CD14-positive monocyte (primary cell): Measurements from ENCODE around the gene TNIK. TPM values are rescaled to one million over a fixed set of nuclear protein-coding genes. Genes with fewer than 3 reads are reported as not detected.

Experiments used
- DNase-seq, 3 donors: peaks; one replicate each; pipeline ENCODE4 v3.0.0-alpha.2; 2011 to 2022
- H2AFZ ChIP-seq: 2 replicates; pipeline ENCODE4 v1.6.0; 2012; ENCODE audit warnings: mild to moderate bottlenecking, low read depth, low read length, inconsistent platforms; ENCODE audit not compliant: insufficient read depth, poor library complexity, severe bottlenecking
- H3K27ac ChIP-seq, 2 donors: 1 replicate in 1 of 2; 2 replicates in 1 of 2; pipeline ENCODE4 v1.5.1; 2012 to 2013; ENCODE audit warnings: low read length in 2 of 2, control low read depth in 1 of 2, inconsistent platforms in 1 of 2, low read depth in 1 of 2, mild to moderate bottlenecking in 1 of 2
- H3K27me3 ChIP-seq, 2 donors: one replicate each; pipeline versions ENCODE4 v1.6.0 to v1.6.1; 2011 to 2013; ENCODE audit warnings: low read length in 2 of 2; ENCODE audit not compliant: control insufficient read depth in 2 of 2, insufficient read depth in 2 of 2
- H3K36me3 ChIP-seq, 2 donors: replicated peaks in 1 of 2; 1 replicate in 1 of 2; 2 replicates in 1 of 2; pipeline versions ENCODE4 v1.5.1 to v1.6.1; 2012 to 2013; ENCODE audit warnings: low read length in 2 of 2, control low read depth in 1 of 2, inconsistent platforms in 1 of 2, mild to moderate bottlenecking in 1 of 2; ENCODE audit not compliant: insufficient read depth in 2 of 2, control insufficient read depth in 1 of 2
- H3K4me1 ChIP-seq, 2 donors: 1 replicate in 1 of 2; 2 replicates in 1 of 2; pipeline versions ENCODE4 v1.5.1 to v1.6.1; 2012 to 2013; ENCODE audit warnings: low read length in 2 of 2, control low read depth in 1 of 2, inconsistent platforms in 1 of 2, mild to moderate bottlenecking in 1 of 2, moderate library complexity in 1 of 2; ENCODE audit not compliant: insufficient read depth in 2 of 2, control insufficient read depth in 1 of 2
- H3K4me2 ChIP-seq: replicated peaks from 2 replicates; pipeline ENCODE3; 2012; ENCODE audit warnings: low read length, moderate library complexity, mild to moderate bottlenecking; ENCODE audit not compliant: poor library complexity, severe bottlenecking; ENCODE audit errors: extremely low read depth
- H3K4me3 ChIP-seq, 3 experiments: fragments of 200-600 bp in 1 of 3; sonication (generic) in 1 of 3; replicated peaks in 1 of 3; 1 replicate in 2 of 3; 2 replicates in 1 of 3; pipeline ENCODE4 v1.5.1; 2011 to 2013; ENCODE audit warnings: low read length in 3 of 3, mild to moderate bottlenecking in 3 of 3, control low read depth in 2 of 3, low read depth in 2 of 3, inconsistent platforms in 1 of 3, moderate library complexity in 1 of 3
- H3K79me2 ChIP-seq: 2 replicates; pipeline ENCODE4 v1.6.0; 2012; ENCODE audit warnings: mild to moderate bottlenecking, control low read depth, inconsistent platforms, low read length, moderate library complexity; ENCODE audit not compliant: insufficient read depth
- H3K9ac ChIP-seq: 2 replicates; pipeline ENCODE4 v1.6.0; 2017; ENCODE audit warnings: low read length, mild to moderate bottlenecking; ENCODE audit not compliant: insufficient read depth, poor library complexity, severe bottlenecking
- H3K9me3 ChIP-seq, 2 donors: replicated peaks in 1 of 2; 1 replicate in 1 of 2; 2 replicates in 1 of 2; pipeline versions ENCODE4 v1.5.1 to v1.6.1; 2012 to 2013; ENCODE audit warnings: low read length in 2 of 2, control low read depth in 1 of 2; ENCODE audit not compliant: control insufficient read depth in 1 of 2, insufficient read depth in 1 of 2
- H4K20me1 ChIP-seq: 2 replicates; pipeline ENCODE4 v1.6.0; 2012; ENCODE audit warnings: mild to moderate bottlenecking, low read length, control low read depth, moderate library complexity; ENCODE audit not compliant: insufficient read depth
- H3K27ac Mint-ChIP-seq, 7 donors: one replicate each; pipeline ENCODE4 v1.8.0; 2020; ENCODE audit warnings: mild to moderate bottlenecking in 7 of 7, mixed read lengths in 7 of 7, moderate library complexity in 6 of 7, inconsistent platforms in 2 of 7
- H3K27me3 Mint-ChIP-seq, 3 donors: one replicate each; pipeline ENCODE4 v1.8.0; 2021 to 2022; ENCODE audit warnings: low read depth in 3 of 3, mild to moderate bottlenecking in 3 of 3, mixed read lengths in 3 of 3, moderate library complexity in 3 of 3, inconsistent platforms in 1 of 3
- H3K36me3 Mint-ChIP-seq, 2 donors: one replicate each; pipeline ENCODE4 v1.8.0; 2020; ENCODE audit warnings: mixed read lengths in 2 of 2, inconsistent platforms in 1 of 2, mild to moderate bottlenecking in 1 of 2
- H3K4me1 Mint-ChIP-seq: one replicate; pipeline ENCODE4 v1.8.0; 2020; ENCODE audit warnings: mild to moderate bottlenecking, mixed read lengths
- H3K4me3 Mint-ChIP-seq, 2 donors: one replicate each; pipeline ENCODE4 v1.8.0; 2020; ENCODE audit warnings: mild to moderate bottlenecking in 2 of 2, mixed read lengths in 2 of 2, moderate library complexity in 1 of 2
- H3K9me3 Mint-ChIP-seq, 7 donors: one replicate each; pipeline ENCODE4 v1.8.0; 2020 to 2022; ENCODE audit warnings: mixed read lengths in 7 of 7, mild to moderate bottlenecking in 6 of 7, moderate library complexity in 6 of 7, inconsistent platforms in 2 of 7
- CTCF ChIP-seq: fragments of 200-600 bp; IDR thresholded peaks from one replicate; pipeline ENCODE4 v1.8.0; 2022; ENCODE audit warnings: antibody characterized with exemption, mild to moderate bottlenecking
- WGBS: methylation state at CpG from one replicate; pipeline ENCODE4 v1.1.5; 2013; ENCODE audit warnings: missing lambda C conversion rate; ENCODE audit not compliant: insufficient coverage; 5-methylcytosine and 5-hydroxymethylcytosine counted together
- intact Hi-C, 2 donors: fragments of 100-400 bp; cut with micrococcal nuclease; formaldehyde crosslinking; loops; one replicate each; pipeline versions ENCODE4 v1.15.0 to v1.15.1; 2023
- polyA plus RNA-seq, 3 donors: library from polyadenylated mRNA; depleted of rRNA in 1 of 3; unstranded in 2 of 3; stranded (reverse) in 1 of 3; fragments of 300-500 nt in 2 of 3; fragments of >200 nt in 1 of 3; fragmentation: Illumina TruSeq in 2 of 3; gene quantifications; 1 replicate in 2 of 3; 2 replicates in 1 of 3; pipeline ENCODE4 v1.2.3, GENCODE V29; 2012 to 2021

Gene TNIK
- polyA plus RNA-seq, 3 donors: 0.36 to 1.8 (median 0.75) TPM

GRCh38 chr3:171508206-171508605 lies 48.0 kb upstream of the TNIK start:
- H3K4me2 ChIP-seq: no peak overlapping the region
- DNase-seq: no peak
- H3K9me3 Mint-ChIP-seq: peaks cover 0 to 4% (median 2%) of the 10 kb centered on the region in 7 donors
- no peaks in the 10 kb centered on the region for H3K4me1 ChIP-seq
- no peak for TF ChIP-seq CTCF
- no peak overlapping the region for H3K4me3 ChIP-seq
- no peaks in the 10 kb centered on the region for H3K4me1 Mint-ChIP-seq
- H3K27ac ChIP-seq: no peak overlapping the region
- H2AFZ ChIP-seq: no peak overlapping the region
- intact Hi-C loops: no loop called here
- 88% methylated on average over 3 of the region's 3 CpGs for WGBS
- no peaks in the 10 kb centered on the region for H4K20me1 ChIP-seq
- peaks cover 0 to 5% (median 0%) of the 10 kb centered on the region in 3 donors for H3K27me3 Mint-ChIP-seq
- no peak overlapping the region for H3K9ac ChIP-seq
- no peaks in the 10 kb centered on the region for H3K36me3 ChIP-seq
- H3K79me2 ChIP-seq: no peaks in the 10 kb centered on the region
- no peaks in the 10 kb centered on the region for H3K36me3 Mint-ChIP-seq
- no peak overlapping the region for H3K4me3 Mint-ChIP-seq
- no peaks in the 10 kb centered on the region for H3K9me3 ChIP-seq
- H3K27me3 ChIP-seq: no peaks in the 10 kb centered on the region
- H3K27ac Mint-ChIP-seq: no peak overlapping the region

DNA sequence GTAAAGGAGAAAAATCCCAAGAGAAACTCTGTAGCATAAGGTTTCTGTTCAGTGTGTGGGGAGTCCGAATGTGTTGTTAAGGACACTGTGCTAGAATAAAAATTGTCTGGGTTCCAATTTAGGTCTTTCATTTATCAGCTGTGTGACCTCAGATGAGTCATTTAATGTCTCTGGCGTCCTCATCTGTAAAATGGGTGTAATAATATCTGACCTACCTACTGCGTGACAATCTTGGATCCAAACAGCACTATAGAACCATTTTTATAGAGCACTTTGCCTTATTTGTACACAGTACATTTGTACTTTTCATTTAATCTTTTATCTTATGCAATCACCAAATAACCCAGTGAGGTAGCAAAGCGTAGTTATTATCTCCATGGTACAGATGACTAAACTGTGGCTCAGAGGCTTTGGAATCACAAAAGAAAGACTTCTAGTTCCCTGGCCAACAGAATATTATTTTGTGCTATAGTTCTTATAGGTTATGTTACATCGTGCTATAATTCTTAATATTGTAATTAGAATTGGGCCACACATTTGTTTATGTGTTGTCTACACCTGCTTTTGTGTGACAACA lies 46.6 kb upstream of the TNIK start:
- Histone ChIP-seq H3K4me3 (no peak overlapping the region), H3K9ac (no peak overlapping the region), H3K27me3 (no peaks in the 10 kb centered on the region), H4K20me1 (no peaks in the 10 kb centered on the region), H3K4me1 (no peaks in the 10 kb centered on the region), H3K9me3 (no peaks in the 10 kb centered on the region), H3K27ac (no peak overlapping the region), H3K79me2 (no peaks in the 10 kb centered on the region), H3K4me2 (no peak overlapping the region), H3K36me3 (no peaks in the 10 kb centered on the region), H2AFZ (no peak overlapping the region)
- Mint-ChIP-seq H3K36me3 (no peaks in the 10 kb centered on the region), H3K27ac (no peak overlapping the region), H3K9me3 (peaks cover 0 to 4% (median 2%) of the 10 kb centered on the region in 7 donors), H3K4me1 (no peaks in the 10 kb centered on the region), H3K4me3 (no peak overlapping the region), H3K27me3 (peaks cover 0 to 5% (median 0%) of the 10 kb centered on the region in 3 donors)
- no peak for DNase-seq
- 93% methylated on average over 3 of the region's 5 CpGs for WGBS
- intact Hi-C loops: no loop called here
- no peak for TF ChIP-seq CTCF
